NCI-H345 treated with DMSO at 0.1 percent for 48 hours (cell line): ENCODE results near the gene GNS.

ENCODE experiments used
- DNase-seq: peaks from one replicate; lab custom pipeline; 2025; ENCODE audit not compliant: unreplicated experiment; lab: John Stamatoyannopoulos, UW

Gene GNS

DNA sequence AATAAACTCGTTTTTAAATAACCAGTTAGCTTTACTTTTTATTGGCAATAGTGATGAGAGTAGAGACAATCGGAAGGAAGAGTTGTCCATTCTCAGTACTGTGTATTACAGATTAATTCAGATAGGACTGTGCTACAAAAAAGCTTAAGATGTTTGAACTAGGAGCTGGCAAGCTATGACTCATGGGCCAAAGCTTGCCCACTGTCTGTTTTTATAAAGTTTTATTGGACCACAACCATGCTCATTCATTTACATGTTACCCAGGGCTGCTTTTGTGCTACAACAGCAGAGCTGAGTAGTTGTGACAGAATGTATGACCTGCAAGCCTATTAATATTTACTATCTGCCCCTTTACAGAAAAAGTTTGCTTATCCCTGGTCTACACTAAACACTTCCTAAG, 19.4 kb downstream of the GNS start:
- DNase-seq, result no peak

DNA sequence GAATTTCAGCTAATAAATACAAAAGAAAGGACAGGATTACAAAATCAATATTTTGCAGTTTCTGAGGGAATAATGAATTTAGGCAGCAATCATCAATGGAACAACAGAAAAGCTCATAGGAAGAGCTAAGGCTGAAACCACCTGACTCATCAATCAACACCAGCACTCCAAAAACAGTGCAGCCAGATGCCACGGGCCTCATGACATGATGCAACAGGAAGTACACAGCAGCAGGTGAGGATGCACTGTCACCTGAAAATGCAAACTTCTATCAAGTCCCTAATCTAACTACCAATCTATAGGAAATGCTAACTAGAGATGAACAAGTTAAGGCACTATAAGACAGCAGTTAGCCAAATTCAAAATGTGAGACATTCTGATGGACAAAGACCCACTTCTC, 21.7 kb downstream of the GNS start:
- no peak for DNase-seq

DNA sequence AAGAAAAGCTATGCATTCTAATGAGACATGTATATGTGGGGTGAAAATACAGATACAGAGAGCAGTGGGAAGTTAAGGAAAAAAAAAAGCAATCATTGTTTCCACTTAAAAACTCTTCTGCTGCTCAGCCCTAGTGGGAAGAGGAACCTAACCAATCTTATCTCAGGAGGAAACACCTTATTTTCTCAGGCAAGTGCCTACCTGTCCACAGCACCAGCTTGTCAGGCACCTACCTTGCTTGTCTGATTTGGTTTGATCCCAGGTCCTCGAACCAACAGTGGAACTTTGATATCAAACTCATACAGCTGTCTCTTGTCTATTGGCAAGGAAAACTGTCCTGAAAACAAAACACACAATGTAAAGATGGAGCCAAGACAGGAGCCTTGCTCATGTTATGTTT, 22.4 kb downstream of the GNS start:
- DNase-seq, result no peak

DNA sequence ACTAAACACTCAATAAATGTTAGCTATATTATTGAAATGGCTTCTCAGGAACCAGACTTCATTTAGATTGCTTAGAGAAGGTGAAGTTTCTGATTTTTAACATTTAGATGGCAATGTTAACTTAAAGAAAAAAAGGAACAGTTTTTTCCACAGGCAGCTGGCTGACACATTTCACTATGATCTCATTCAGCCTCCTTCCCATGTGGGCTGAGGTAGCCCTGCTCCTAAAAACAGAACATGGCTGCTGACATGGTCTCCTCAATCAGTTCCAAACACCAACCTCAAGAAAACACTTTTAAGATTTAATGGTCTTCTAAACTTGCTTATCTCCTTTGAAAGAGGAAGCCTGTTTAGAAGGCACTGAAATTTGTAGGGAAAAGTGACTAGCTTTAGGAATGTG, 23.8 kb downstream of the GNS start:
- DNase-seq, result no peak

DNA sequence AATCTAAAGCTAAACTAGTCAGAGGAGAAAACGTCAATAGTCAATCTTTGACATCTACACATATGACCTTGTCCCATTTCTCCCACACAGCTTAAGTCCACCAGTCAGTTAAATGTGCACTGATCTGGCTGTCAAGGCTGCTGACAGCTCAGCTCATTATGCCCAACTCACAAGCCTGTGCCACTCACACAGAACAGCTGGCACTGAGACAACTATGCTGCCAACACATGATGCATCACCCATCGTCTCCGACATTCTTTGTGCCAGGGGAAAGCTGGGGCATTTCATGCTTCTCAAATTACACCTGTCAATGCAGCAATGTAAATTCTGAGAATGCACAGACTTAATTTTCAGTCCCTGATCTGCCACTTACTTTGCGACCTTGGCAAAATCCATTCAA, 25.3 kb downstream of the GNS start:
- DNase-seq, result no peak

DNA sequence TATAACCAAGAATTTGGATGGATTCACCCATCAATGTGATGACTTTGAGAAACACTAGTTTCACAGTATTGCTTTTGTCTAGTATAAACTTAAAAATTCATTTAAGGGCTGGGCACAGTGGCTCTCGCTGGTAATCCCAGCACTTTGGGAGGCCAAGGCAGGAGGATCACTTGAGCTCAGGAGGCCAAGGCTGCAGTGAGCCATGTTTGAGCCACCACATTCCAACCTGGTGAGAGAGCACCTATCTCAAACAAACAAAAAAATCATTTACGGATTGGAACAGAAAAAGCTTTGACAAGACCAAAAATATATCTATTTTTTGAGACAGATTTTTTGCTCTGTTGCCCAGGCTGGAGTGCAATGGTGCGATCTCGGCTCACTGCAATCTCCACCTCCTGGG, 27.5 kb downstream of the GNS start:
- no peak for DNase-seq

DNA sequence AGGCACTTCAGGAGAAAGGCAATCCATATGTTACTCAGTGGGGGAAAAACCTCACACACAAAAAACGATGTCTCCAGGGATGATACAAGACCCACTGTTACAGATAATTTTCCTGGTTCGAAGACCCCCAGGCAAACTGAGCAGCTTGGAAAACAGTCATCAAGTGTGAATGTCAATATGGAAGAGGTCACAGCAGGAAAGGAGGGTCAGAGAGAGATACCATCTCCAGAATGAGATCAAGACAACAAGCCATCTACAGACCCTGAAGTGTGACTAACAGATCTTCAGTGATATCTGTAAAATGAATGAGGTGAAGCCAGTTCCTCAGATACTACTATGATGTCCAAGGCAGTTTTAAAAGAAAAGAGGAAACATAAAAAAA, 28.6 kb downstream of the GNS start:
- DNase-seq, result no peak

DNA sequence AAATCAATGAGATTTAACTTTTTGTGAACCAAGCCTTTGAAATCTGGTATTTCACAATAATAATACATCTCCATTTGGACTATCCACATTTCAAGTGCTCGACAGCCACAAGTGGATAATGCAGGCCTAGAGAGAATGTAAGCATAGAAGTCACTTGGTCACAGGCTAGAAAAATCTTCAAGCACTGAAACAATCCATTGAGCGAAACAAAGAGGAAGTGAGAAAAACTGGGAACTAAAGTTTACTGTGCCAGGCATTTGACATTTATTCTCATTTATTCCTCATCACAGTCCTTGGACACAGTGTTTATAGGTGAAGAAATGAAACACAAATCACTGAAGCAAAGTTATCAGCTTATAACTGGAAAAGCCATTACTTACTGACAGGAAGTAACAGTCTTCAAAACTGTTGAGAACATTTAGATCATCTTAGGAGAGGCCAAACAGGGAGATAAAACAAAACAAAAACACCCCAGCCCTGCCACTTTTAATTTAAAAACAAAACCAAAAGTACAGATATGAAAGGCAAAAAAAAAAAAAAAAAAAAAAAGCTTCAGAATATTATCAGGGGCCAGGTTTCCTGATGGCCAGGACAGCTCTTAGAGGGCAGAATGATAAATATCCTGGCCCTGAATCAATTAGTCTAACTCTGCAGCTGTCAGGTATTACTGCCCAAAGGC, 29.2 kb downstream of the GNS start:
- no peak for DNase-seq

DNA sequence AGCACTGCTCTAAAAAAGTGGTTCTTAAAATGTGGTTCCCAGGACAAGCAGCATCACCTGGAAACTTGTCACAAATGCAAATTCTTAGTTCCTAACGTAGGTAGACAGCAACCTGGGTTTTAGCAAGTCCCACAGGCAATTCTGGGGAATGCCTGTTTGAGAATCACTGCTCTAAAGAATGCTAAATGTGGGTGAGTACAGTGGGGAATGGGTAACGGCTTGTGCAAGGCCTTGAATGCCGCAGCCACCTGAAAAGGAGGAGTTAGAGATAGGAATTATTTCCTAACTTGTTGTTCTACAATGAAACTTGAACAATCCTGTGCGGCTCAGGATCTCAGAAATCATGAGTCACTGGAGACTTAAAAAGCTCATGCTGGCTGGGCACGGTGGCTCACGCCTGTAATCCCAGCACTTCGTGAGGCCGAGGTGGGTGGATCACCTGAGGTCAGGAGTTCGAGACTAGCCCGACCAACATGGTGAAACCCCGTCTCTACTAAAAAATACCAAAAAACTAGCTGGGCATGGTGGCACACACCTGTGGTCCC, 34.9 kb downstream of the GNS start:
- no peak for DNase-seq

DNA sequence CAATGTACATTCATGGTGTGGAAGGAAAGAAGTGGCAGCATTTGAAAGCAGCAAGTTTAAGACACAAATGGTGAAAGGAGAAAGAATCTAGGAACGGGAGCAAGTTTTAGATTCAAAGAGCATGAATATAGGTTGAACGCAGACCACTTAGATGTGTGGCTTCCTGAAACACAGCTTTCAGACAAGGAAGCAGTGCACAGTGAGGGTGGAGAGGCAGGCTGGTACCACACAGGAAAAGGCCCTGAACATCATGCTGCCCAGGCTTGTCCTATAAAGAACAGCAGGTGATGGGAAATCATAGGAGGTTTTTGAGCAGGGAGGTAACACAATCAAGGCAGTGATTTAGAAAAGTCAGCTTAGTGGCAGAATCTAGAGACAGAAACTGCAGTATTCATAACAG, 35.6 kb downstream of the GNS start:
- DNase-seq, result no peak

DNA sequence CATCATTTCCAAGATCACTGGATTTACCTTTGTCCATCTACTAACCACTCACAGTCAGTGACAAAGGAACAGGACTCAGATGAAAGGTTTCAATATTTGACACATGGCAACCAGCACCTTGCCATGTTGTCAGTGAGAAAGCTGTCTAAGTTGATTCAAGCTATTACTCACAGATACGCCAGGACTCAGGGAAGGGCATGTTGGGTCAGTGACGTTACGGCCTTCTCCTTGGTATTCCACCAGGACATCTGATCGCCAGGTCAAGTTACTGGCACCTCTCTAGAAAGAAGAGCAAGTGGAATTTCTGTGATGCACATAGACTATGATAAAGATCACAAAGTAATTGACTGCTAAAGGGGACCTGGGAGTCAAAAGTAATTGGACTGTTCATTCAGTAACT, 36.4 kb downstream of the GNS start:
- DNase-seq, result no peak

DNA sequence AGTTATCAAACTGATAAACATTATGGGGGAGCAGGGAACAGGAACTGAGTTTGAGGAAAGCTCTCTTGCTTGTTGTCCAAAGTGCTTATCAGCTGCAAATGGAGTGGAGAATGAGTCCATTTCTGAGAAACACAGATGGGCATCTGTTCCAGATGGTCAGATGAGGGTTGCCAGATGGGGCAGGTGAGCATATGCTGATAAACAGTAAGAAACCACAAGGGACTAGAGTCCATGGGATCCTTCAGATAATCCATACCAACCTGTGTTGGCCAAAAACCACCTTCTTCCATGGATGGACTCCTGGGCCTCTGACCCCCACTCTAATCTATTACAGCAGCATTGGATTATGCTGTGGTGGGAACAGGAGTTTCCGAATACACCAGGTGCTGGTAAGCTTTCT, 38.3 kb downstream of the GNS start:
- no peak for DNase-seq

DNA sequence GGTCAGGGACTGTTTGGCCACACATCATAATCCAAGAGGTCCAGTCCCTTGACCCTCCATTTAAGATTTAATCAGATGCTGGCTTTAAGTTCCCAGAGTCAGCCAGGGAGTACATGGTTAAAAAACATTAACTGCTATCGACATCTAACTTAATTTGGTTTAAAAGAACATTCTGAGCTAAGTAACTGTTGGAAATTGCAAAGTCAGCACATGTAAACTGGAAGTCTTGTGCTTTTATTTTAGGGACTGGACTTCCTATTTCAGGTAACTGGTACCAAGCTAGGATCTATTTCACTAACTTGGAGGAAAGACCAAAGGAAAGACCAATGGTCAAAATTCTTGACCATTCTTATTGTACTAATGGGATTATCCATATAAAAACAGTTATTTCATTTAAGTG, 40.6 kb downstream of the GNS start:
- no peak for DNase-seq

DNA sequence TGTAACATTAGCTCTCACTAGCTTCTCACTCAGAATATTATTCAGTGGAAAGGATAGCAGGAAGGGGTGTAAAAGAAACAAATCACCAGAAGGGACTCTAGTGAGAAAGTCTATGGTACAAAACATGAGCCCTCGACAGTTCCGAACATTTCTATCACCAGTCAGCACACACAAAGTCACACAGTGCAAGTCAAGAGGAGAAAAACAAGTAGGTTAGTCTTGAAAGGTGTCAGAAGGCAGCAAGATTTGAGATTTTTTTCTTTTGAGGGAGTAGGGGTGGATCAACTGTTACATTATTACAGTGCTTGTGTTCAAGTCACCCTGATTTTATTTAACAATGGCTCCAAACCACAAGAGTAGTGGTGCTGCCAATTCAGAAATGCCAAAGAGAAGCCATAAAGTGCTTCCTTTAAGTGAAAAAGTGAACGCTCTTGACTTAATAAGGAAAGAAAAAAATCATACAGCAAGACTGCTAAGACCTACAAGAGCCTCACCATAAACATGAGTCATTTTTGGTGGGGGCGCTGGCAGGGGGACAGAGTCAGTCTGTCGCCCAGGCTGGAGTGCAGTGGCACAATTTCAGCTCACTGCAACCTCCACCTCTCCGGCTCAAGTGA, 42.3 kb downstream of the GNS start:
- no peak for DNase-seq

DNA sequence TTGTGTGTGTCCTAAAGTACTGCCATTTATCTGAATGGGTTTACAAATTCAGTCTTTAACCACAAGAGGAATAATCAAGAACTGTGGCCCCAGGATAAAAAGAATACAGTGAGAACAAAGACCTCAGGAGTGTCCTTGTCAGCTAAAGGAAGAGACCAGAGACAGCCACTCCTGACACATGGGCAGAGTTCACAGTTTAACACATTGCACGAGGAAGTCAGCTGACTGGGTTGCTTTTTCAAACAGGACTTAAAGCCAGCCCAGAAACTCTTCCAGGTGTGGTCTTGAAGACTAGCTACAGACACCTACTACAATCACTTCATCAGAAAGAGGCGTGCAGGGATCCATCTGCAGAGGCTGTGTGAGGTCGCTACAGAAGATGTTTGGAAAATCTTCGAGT, 42.8 kb downstream of the GNS start:
- DNase-seq, result no peak

DNA sequence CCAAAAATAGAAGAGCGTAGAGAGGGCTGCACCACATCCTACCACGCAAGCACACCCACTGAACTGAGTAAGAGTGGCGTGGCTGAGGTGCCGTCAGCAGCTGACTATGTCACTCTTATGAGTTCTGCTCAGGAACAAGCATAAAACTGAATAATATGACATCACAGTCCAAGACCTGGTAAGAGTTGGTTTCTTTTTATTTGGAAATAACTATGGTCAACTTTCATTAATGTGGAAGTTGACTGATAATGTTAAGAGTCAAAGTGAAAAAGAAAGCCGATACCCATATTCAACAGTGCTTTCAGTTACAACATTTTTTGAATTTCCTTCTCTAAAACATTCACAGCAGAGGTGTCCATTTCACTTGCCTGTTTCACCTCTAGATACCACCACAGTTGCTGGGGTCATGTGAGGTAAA, 44.6 kb downstream of the GNS start:
- no peak for DNase-seq

DNA sequence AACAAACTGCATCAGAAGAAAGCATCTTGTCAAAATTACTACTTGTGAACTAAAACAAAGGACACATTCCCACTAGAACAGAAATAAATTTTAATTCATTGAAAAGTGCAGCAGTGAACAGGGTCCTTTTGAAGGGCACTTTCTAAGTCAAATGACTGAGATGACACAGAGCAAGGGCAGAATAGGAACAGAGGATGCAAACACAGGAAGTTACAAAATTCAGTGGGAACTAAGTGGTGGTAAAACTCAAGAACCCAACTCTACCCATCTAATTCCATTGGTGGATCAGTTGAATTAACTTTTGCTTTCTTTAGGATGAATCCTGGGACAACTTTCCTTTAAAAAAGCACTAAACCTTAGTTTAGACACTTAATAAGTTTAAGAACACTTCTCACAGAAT, 45.8 kb downstream of the GNS start:
- no peak for DNase-seq

DNA sequence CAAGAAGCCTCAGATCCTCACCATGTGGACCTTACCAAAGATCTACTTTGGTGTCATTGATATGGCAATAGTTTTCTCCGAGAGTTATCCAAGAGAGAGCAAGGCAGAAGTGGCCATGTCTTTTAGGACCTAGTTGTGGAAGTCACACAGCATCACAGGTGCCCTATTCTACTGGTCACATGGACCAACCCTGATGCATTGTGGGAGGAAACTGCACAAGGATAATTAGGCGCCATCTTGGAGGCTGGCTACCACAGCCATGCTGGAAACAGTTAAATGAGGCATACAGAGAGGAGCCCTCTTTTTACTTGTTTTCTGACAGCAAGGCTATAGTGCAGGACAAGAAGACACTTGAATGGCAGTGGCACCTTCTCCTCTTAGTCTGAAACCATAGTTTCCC, 49.8 kb downstream of the GNS start:
- DNase-seq, result no peak

DNA sequence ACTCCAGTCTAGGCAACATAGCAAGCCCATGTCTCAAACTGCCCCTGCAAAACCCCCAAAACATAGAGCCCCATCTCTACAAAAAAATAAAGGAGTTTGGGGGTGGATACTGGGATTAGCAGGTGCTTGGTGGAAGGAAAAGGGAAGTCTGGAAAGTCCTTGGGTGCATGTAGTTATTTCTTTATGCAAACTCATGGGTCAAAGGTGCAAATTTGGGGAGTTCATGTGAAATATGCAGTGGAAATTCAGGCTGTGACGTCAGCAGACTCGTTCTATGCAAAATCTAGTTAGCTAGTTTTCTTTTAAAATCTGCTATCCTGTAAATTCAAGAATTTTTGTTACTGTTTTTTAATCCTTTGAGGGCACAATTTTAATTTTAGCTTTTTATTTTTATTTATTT, 51.3 kb downstream of the GNS start:
- DNase-seq, result no peak

DNA sequence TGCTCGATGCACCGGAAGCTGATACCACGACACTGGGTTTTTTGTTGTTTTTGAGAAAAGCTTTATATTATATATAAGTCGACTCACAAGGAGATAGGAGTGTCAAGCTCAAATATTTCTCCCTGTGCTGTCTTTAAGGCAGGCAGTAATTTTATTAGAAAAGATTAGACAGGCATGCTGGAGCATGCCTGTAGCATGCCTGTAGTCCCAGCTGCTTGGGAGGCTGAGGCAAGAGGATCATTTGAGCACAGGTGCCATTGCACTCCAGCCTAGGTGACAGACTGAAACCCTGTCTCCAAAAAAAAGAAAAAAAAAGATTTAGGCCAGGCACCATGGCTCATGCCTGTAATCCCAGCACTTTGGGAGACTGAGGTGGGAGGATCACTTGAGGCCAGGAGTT, 51.8 kb downstream of the GNS start:
- no peak for DNase-seq

DNA sequence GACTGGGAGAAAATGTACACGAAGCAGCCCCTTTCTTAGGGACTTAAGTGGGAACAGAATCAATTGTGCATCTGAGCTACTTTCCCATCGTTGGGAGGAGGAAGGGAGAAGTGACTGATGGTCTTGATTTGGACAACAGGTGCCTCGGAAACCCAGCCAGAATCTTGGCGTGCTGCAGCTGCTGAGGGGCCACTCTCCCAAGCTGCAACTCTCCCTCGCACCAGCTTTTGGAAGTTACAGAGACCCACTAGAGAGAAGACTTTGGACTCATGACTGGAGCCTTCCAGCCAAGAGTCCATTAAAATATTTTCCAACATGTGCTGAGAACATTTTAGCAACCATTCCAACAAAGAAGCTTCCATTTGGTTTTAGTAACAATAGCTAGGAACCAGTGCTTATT, 52.3 kb downstream of the GNS start:
- DNase-seq, result no peak

DNA sequence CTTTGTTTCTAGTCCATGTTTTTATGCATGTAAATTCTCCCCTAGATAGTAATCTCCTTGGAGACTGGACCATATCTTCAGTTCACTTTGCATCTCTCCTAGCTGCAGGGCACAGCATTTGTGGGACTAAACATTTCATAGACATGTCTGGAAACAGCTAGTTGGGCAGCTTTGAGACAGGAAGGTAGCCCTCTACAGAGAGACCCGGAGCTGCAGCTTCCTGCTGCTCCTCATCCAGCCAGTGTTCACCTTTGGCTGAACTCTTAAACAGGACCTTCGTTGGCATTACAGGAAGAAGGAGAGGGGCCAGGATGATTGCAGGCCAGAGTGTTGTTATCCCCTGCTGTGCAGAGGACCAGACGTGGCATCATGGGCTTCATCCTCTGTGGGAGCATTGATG, 52.9 kb downstream of the GNS start:
- no peak for DNase-seq

DNA sequence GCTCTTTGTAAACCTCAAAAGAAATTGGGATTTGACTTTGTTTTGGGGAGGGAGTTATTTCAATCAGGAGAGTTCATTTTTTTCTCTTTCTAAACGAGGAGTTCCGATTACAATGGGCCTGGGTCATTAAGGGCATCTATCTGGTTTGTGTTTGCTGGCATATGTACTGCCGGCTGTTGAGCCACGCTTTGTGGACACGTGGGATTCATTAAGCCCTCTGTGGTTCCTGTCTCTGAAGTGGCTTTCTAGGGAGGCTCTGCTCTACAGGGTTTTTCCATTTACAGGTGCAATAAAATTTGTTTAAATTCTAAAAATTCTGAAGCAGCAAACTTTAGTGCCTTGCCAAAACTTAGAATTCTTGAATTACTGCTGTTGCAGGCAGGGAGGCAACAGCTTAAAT, 57.9 kb downstream of the GNS start:
- DNase-seq, result no peak
